ENCODE results near the gene NR1D1.

- TF ChIP-seq CTCF (IDR thresholded peaks at IDR 0.05; ENCODE audit: low read depth, low read length): no peak
- no peak for TF ChIP-seq MYC (IDR thresholded peaks at IDR 0.05; ENCODE audit: low read depth, low read length)
- TF ChIP-seq MAX (IDR thresholded peaks at IDR 0.05; ENCODE audit: low read depth, low read length): no peak; the same call in 1 of the 2 replicates
- no peak for TF ChIP-seq POLR2A (IDR thresholded peaks at IDR 0.05; ENCODE audit: extremely low read depth, insufficient read length)
These were observed 22.8 kb upstream of the NR1D1 start for GRCh38 chr17:40122999-40123810.

Measured in NB4 (cell line).